HG03045 (cell line): Measurements from ENCODE around the gene CWH43.
"Not testable (repeated sequence)": the region's sequence is repeated elsewhere in the genome, so short reads cannot be mapped to it uniquely, and the experiment has no call there.

Experiments
- ATAC-seq: cut with Tn5 transposase; IDR thresholded peaks from one replicate; pipeline ENCODE4 v1.9.1; 2021; ENCODE audit warnings: mild to moderate bottlenecking, moderate library complexity; ENCODE audit not compliant: unreplicated experiment

The CWH43 gene

DNA sequence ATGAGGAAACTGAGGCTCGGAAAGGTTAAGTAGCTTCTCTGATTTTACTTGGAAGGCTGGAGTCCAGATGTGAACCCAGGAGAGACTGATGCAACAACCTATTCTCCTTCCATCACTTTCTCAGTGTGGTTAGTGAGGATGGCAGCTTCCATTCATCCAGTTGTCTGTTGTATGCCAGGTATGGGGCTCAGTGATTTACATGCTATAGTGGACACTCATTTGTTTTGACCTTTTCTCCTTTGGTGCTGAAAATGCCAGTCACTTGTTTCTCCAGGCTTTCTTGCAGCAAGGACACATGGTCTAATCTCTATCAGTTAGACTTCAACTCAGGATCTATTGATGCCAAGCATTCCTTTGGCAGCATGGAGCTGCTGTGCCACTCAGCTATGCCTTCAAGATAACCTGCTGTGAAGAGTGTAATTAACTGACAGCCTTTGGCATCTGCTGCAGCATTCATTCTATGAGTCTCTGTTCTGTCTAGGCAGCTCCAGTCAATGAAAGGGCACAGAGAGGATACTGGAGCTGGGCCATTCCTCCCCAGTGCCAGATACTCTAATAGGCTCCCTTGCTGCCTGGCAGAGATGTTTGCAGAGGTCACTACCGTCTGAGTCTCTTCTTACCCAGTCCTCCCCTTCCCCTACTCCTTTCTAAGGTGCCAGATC, 11.0 kb upstream of the CWH43 start:
- no peak for ATAC-seq

DNA sequence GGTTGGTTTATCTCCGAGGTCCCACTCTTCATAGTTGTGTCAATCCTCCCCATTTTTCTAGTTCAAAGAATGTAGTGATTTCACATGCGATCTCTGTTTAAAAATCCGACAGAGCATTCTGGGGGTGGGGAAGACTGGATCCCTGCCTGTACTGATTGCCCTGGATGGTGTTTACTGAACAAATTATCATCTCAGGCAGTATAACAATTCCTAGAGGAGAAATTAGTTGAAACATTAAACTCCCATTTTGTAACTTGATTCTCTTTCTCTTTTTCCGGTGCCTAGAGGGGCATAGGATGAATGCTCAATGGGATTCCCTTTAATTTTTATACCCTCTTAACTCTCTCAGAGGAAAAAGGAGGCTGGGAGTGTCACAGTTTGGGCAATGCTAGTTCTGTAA, 10.0 kb upstream of the CWH43 start:
- no peak for ATAC-seq

DNA sequence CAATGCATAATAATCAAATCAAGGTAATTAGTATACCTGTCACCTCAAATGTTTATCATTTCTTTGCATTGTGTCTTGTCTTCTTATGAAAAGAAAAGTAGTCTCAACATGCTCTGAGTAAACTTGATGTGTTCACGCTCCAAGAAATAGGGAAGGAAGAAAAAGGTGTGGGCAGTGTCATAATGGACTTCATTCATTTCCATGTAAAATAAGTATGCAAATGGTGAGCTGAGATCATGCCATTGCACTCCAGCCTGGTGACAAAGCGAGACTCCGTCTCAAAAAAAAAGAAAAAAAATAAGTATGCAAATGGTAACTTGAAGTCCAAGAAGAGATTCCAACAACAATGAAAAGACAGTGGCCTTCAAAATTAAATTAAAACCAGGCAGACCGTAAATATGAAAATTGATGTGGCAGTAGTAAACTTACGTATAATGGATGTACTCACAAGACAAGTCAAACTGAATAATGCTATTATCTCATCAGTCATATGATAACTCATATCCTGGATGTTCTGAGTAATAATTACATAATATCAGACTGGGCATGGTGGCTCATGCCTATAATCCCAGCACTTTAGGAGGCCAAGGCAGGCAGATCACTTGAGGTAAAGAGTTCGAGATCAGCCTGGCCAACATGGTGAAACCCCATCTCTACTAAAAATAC, 6.0 kb upstream of the CWH43 start:
- ATAC-seq, result no peak

DNA sequence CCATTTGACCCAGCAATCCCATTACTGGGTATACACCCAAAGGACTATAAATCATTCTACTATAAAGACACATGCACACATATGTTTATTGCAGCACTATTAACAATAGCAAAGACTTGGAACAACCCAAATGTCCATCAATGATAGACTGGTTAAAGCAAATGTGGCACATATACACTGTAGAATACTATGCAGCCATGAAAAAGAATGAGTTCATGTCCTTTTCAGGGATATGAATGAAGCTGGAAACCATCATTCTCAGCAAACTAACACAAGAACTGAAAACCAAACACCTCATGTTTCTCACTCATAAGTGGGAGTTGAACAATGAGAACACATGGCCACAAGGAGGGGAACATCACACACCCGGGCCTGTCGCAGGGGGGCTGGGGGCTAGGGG, 2.1 kb upstream of the CWH43 start:
- ATAC-seq, result not testable (repeated sequence)

DNA sequence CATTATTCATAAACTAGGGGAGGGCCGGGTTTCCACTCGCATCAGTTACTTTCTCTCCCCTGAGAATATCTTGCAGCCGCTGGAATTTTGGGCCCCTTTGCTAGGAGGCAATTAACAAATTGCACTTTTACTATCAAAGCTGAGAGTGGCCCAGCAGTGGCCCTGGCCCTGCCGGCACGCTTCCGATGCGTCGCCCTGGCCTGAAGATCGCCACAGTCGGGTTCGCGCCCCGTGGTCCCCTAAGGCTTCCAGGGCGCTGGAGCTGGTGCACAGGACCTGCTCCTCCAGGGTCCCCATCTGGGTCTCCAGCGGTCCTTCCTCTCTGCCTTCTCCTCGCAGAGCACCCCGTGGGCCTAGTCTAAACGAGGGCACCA, 486 bp upstream of the CWH43 start:
- no peak for ATAC-seq

DNA sequence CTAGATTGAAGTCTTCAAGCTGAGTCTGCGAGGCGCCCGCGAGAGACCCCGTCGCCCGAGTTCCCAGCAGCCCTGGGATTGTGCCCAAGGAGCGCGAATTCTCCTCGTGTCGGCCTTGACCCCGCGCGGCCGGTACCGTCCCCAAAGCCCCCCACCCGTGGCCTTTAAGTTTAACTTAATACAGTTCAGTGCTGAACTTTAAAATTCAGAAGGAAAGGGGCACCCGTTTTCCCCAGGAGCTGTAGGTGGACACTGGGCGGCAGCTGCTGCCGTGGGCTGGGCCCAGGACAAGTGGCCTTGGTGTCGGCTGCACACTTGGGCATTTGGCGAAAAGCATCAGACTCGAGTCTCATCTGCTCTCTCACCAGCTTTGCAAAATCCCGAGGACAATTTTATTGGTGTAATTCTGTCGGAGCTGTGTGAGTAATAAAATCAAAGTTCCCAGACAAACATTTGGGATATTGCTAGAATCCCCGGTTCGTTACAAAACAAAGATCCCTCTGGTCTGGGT, 634 bp downstream of the CWH43 start:
- no peak for ATAC-seq

DNA sequence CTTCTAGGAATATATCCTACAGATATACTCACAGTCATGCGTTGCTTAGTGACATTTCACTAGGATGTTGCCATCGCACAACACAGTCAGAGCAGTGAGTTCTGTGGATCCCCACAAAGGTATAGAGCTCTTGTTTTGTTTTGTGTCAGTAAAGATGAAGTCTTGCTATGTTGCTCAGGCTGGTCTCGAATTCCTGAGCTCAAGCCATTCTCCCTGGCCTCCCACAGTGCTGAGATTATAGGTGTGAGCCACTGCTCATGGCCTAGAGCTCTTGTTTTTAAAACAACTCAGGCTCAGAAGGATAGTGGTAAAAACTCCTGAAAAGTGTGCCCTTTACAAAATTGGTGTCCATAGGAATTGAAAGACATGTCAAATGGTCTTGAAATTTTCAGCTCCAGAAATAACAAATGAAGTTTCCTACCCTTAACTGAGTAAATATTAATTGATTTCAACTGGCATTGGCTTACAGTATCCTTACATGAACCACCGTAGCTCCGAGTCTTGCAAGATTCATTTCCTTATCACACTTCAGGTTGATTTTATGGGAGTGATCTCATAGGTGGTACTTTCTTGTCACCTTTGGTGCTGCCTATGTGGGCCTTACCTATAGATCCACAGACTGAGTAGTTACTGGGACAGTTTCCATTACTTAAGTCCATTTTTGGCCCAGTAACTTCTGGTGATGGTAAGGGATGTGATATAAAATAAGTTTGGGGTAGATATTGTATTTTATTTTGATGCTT, 3.6 kb downstream of the CWH43 start:
- no peak for ATAC-seq

DNA sequence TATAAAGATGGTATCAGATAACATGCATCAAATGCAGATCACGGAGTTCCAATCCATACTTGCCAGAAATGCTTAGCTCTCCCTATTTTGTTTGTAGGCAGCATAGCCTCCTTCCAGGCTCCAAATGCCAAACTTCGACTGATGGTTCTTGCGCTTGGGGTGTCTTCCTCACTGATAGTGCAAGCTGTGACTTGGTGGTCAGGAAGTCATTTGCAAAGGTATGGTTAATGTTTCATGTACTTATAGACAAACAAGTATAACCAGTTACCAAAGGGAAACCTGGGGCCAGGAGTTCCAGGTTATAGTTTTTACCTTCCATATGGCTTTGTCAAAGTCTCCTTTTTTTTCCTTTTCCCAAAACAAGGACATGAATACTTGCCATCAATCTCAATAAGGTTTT, 5.3 kb downstream of the CWH43 start:
- no peak for ATAC-seq

DNA sequence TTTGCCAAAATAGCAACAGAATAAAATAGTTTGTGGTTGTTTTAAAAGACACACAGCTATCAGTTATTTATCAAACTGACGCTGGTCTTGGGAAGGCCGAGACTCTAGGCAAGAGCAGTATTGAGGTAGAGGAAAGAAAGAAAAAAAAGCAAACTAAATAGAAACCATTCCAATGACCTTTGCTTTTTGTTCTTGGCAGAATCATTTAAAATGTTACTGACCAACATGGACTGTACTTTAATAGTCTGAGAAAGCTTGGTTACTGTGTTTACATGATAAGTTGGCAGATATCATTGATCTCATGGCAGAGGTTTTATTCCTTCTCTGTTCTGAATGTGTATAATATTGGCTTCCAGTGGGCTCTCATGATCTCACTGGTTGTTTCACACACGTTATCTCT, 11.9 kb downstream of the CWH43 start:
- no peak for ATAC-seq

DNA sequence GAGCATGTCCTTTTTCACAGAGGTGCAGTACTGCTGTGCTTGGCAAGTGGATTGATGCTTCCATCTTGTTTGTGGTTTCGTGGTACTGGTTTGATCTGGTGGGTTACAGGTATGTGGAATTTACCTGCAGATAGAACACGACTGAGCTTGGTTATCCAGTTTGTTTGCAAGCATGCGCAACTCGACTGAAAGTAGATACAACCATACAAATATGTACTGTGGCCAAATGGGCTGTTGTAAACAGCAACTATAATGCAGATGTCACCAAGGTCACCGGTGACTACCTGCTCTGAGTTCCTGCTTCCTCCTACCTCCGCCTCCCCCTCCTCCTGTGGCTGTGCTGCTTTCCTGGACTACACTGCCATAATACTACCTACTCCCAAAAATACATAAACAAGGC, 12.4 kb downstream of the CWH43 start:
- no peak for ATAC-seq

DNA sequence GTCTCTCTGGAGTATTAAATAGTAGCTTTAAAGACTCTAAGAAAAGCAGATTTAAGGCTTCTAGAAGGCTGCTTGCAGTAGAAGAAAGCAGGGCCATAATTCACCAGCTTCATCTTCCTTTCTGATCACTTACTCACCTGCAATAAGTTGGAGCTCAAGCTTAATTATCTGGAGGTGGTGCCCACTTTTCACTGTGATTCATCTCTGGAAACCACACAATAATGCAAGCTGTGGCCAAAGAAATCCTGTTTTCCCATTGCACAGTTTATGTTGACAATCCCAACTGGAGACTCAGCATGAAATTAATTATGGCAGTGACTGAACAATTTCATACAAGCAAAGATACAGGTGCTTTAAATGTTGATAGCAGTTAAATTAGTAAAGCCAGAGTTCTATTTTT, 14.7 kb downstream of the CWH43 start:
- ATAC-seq, result no peak

DNA sequence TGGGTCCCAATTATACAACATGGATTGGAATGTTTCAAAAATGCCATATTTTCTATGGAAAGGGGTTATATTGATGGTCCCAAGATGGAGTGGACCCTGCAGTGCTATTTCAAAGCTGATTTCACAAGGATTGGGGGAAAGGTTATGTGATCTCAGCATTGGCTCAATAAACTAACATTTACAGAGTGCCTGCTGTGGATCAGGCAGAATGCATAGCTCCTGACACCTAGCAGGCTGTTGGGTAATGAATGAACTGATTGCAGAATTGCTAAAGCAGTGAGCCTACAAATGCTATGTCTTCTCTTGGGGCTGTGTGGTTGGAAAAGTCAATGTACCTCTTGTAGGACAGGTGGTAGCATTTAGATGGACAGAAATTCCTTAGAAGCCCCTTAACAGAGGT, 16.9 kb downstream of the CWH43 start:
- ATAC-seq, result no peak

DNA sequence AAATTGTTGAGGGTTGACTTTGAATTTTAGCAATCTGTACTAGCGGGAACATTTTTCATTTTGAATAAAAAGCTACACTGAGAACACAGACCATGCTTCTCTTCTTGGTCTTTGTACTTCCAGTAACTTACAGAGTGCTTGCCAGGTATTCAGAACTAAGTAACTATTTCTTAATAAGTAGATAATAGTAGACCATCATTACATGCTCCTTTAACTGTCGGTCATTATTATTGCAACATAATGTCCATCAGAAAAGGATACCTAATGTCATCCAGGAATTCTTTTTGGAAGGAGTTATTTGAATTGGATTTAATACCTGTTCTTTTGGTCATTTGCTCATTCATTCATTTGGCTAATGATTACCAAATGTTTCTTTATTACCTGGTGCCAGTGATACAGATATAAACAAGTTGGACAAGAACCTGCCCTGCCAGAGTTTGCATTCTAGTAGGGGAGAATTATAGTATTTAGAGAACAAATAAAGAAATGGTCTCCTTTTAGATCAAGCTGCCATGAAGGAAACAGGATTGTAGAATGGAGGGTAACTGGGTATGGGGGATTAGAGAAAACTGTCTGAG, 32.7 kb downstream of the CWH43 start:
- no peak for ATAC-seq

DNA sequence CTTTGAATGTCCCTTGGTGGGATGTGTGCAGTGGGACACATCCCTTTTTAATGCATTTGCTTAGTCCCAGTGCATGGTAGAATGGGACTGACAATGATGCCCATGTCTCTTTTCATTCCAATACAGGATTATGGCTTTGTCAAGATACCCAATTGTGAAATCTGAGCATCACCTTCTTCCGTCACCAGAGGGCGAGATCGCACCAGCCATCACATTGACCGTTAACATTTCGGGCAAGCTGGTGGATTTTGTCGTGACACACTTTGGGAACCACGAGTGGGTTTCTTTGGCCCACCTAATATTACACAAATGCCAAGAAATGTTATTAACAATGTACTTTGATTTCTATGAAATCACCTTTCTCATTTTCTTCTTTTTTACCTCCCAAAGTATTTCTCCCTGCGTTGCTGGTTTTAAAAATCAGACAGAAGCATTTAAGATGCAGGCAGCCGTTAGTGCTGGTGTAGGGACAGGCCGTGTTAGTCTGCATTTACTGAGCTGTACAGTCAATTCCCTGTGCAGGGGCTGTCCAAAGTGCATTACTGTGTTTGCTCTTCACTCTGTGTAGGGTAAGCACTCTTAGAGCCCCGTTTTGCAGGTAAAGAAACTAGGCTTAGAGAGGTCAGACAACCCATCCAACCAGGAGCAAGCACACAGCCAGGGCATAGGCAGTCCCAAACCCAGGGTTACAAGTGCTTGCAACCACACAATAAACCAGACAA, 46.5 kb downstream of the CWH43 start:
- ATAC-seq, result no peak

DNA sequence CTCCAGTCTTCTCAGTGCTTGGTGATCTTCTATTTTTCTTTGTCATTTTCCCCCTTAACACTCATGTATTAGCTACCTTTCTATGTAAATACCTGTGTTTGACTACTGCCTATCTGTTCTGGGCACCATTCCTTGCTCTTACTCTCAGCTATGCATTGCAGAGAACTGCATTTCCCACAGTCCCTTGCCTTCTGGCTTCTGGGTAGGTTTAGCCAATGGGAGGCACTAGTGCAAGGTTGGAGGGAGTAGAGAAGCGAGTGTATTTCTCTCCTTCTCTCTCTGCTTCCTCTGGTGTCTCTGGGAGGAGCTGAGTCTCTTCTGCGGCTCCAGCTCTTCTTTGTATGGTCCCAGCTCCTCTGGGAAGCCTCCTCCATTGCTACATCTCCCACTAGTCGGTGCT, 50.5 kb downstream of the CWH43 start:
- no peak for ATAC-seq

DNA sequence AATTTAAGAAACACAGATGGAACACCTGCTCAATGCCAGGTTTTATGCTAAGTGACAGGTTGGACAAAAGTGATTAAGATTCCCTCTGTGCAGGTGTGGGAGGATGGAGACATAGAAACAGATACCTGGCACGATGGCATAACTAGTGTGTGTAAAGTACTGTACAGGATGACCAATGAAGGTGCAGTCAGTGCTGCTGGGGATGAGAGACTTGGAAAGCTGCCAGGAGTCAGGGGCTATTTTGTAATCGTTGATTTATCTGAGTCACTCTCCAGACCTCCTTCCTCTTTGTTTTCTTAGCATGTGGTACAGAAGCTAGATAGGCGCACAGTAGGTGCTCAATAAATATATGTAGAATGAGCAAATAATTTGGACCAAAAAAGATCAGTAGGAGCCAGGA, 58.2 kb downstream of the CWH43 start:
- ATAC-seq, result no peak

DNA sequence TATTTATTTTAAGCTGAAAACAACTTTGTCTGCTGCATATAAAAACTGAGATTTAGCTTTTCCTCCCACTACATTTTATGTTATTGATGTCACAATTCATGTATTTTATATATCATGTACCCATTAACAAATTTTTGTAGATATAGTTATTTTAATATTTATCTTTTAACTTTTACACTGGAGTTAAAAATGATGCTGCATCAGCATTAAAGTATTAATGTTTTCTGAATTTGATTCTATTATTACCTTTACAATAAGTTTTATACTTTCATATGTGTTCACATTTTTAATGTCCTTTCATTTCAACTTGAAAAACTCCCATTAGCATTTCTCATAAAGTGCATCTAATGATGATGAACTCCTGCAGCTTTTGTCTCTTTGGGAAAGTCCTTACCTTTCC, 72.2 kb downstream of the CWH43 start:
- no peak for ATAC-seq

DNA sequence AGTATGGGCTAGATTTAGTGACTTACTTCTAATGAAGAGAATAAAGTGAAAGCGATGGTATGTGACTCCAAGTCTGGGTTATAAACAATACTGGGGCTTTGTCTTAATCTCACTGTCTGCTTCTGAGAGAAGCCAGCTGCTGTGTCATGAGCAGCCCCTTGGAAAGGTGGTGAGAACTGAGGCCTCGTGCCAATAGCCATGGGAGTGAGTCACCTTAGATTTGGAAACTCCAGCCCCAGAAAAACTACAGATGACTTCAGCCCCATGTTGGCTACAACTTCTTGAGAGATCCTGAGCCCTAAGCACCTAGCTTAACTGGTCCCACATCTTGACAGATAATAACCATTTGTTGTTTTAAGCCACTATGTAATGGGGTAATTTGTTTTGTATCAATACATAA, 77.6 kb downstream of the CWH43 start:
- ATAC-seq, result no peak

DNA sequence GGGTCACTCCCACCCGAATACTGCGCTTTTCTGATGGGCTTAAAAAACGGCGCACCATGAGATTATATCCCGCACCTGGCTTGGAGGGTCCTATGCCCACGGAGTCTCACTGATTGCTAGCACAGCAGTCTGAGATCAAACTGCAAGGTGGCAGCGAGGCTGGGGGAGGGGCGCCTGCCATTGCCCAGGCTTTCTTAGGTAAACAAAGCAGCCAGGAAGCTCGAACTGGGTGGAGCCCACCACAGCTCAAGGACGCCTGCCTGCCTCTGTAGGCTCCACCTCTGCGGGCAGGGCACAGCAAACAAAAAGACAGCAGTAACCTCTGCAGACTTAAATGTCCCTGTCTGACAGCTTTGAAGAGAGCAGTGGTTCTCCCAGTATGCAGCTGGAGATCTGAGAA, 86.1 kb downstream of the CWH43 start:
- not testable (repeated sequence) for ATAC-seq

DNA sequence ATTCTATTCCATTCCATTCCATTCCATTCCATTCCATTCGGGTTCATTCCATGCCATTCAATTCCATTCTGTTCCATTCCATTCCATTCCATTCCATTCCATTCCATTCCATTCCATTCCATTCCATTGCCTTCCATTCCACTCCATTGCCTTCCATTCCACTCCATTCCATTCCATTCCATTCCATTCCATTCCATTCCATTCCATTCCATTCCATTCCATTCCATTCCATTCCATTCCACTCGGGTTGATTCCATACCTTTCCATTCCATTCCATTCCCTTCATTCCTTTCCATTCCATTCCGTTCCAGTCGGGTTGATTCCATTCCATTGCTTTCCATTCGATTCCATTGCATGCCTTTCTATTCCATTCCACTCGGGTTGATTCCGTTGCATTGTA, 105.8 kb downstream of the CWH43 start:
- ATAC-seq, result not testable (repeated sequence)

DNA sequence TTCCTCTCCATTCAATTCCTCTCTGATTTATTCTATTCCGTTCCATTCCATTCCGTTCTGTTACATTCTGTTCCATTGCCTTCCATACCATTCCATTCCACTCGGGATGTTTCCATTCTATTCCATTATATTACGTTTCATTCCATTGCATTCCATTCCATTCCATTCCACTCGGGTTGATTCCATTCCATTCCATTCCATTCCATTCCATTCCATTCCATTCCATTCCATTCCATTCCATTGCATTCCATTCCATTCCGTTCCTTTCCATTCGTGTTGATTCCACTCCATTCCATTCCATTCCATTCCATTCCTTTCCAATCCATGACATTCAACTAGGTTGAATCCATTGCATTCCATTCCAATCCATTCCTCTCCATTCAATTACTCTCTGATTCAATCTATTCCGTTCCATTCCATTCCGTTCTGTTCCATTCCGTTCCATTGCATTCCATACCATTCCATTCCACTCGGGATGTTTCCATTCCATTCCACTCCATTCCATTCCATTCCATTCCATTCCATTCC, 106.6 kb downstream of the CWH43 start:
- ATAC-seq, result peak; percentile 61
